H1 (cell line): ENCODE results near the gene HOXA6. TPM values are rescaled to one million over a fixed set of nuclear protein-coding genes. Genes with fewer than 3 reads are reported as not detected.
A peak's percentile ranks its signal among the peaks of the same experiment; 100 is the strongest.

Experiments used
- BACH1 ChIP-seq: IDR thresholded peaks from 2 replicates; pipeline ENCODE4 v1.6.1; 2012; ENCODE audit warnings: low read length, improper control_type of control experiment
- RNF2 ChIP-seq: fragments of 200-900, 300-1000 bp; sonication (generic); IDR thresholded peaks from 2 replicates; pipeline ENCODE4 v1.7.1; 2016; ENCODE audit warnings: borderline replicate concordance, low read depth, mild to moderate bottlenecking, antibody characterized with exemption, low read length; ENCODE audit not compliant: poor library complexity, severe bottlenecking; ENCODE audit errors: missing control alignments
- polyA plus RNA-seq, 7 experiments: library from polyadenylated mRNA; depleted of rRNA in 3 of 7; stranded (reverse) in 5 of 7; unstranded in 2 of 7; fragments of >200 nt in 5 of 7; fragments of 200-250 nt in 2 of 7; gene quantifications; 1 replicate in 5 of 7; 2 replicates in 1 of 7; 4 replicates in 1 of 7; pipeline versions ENCODE4 v1.2.1 to v1.2.3, GENCODE V29; 2011 to 2013; ENCODE audit warnings: missing spikeins in 2 of 7, mixed read lengths in 2 of 7
- total RNA-seq: library from RNA; stranded (reverse); fragmentation: NEBNext Ultra II Directional; extraction: Animal tissue kit (Norgen Biotek cat#: 25700); gene quantifications from 2 replicates; pipeline ENCODE4 v1.2.1, GENCODE V29; 2021

The HOXA6 gene
- total and polyA plus RNA-seq, 2 of the 8 experiments (the other 6 are each of a cell fraction or from before 2014, with no cell fraction given) = not detected

GRCh38 chr7:27115221-27116026, 32.1 kb downstream of the HOXA6 start (continued):
- TF ChIP-seq BACH1 (no peak), RNF2 (peak; percentile 97)
